HFF-Myc (cell line): ENCODE measurements around the gene TMEM106C.

Experiments
- DNase-seq: peaks from one replicate; pipeline ENCODE4 v3.0.0-alpha.2; 2011; ENCODE audit warnings: low read depth; ENCODE audit errors: extremely low read depth
- H3K4me3 ChIP-seq: replicated peaks from 2 replicates; pipeline ENCODE4 v1.5.1; 2011; ENCODE audit warnings: low read depth, mild to moderate bottlenecking, control low read depth, low read length
- CTCF ChIP-seq: IDR thresholded peaks from 2 replicates; pipeline ENCODE4 v1.5.1; 2012; ENCODE audit warnings: mild to moderate bottlenecking, low read depth, low read length, control low read depth; ENCODE audit errors: missing control alignments

Gene TMEM106C

GRCh38 chr12:47963340-47964040 lies at the start of gene TMEM106C:
TSS of gene TMEM106C (plus strand) at chr12:47963596. CDS start at chr12:47964237, 641 bp downstream.
- peak; percentile 98 for TF ChIP-seq CTCF
- peak within 1 kb of the TSS; percentile 86 for H3K4me3 ChIP-seq
- peak; percentile 54 for DNase-seq

- no peak for TF ChIP-seq CTCF
- H3K4me3 ChIP-seq: no peak overlapping the region
- no peak for DNase-seq
Observed at GRCh38 chr12:47920913-47921312, 42.5 kb upstream of the TMEM106C start.

- no peak overlapping the region for H3K4me3 ChIP-seq
- TF ChIP-seq CTCF: no peak
- no peak for DNase-seq
Observed at GRCh38 chr12:47921907-47922306, 41.5 kb upstream of the TMEM106C start.

- TF ChIP-seq CTCF: no peak
- DNase-seq: no peak
- no peak overlapping the region for H3K4me3 ChIP-seq
Observed at GRCh38 chr12:47927346-47927745, 36.0 kb upstream of the TMEM106C start.

GRCh38 chr12:47930634-47931033 lies 32.8 kb upstream of the TMEM106C start:
- no peak for TF ChIP-seq CTCF
- no peak overlapping the region for H3K4me3 ChIP-seq

GRCh38 chr12:47931187-47931586 lies 32.2 kb upstream of the TMEM106C start:
- TF ChIP-seq CTCF: no peak
- H3K4me3 ChIP-seq: no peak overlapping the region
- DNase-seq: no peak

More at GRCh38 chr12:47930634-47931033, 32.8 kb upstream of the TMEM106C start:
- no peak for DNase-seq

GRCh38 chr12:47935184-47935583 lies 28.2 kb upstream of the TMEM106C start:
- TF ChIP-seq CTCF: no peak
- peak; percentile 86 for DNase-seq
- no peak overlapping the region for H3K4me3 ChIP-seq
